Activated CD4-positive, alpha-beta memory T cell treated with anti-CD3 and anti-CD28 coated beads for 36 hours (primary cell): ENCODE data around the gene TRERF1. TPM values are rescaled to one million over a fixed set of nuclear protein-coding genes. Genes with fewer than 3 reads are reported as not detected.

Source experiments
- CTCF ChIA-PET: fragments of 350-600 bp; sonication (Branson Sonifier 250); formaldehyde crosslinking; loops from one replicate; lab custom pipeline; 2021; ENCODE audit warnings: antibody characterized with exemption, inconsistent platforms; lab: Charles Lee
- POLR2A ChIA-PET: fragments of 350-600 bp; sonication (Branson Sonifier 250); formaldehyde crosslinking; loops from one replicate; lab custom pipeline; 2021; ENCODE audit warnings: antibody characterized with exemption; lab: Charles Lee
- DNase-seq: peaks from one replicate; pipeline ENCODE4 v3.0.0-alpha.2; 2020
- H3K27ac Mint-ChIP-seq: one replicate; pipeline ENCODE4 v1.8.0; 2021; ENCODE audit warnings: mixed read lengths
- H3K27me3 Mint-ChIP-seq: one replicate; pipeline ENCODE4 v1.8.0; 2021; ENCODE audit warnings: mixed read lengths
- H3K36me3 Mint-ChIP-seq: one replicate; pipeline ENCODE4 v1.8.0; 2021; ENCODE audit warnings: mixed read lengths
- H3K4me1 Mint-ChIP-seq: one replicate; pipeline ENCODE4 v1.8.0; 2021; ENCODE audit warnings: low read depth, mixed read lengths
- H3K4me3 Mint-ChIP-seq: one replicate; pipeline ENCODE4 v1.8.0; 2021; ENCODE audit warnings: mild to moderate bottlenecking, mixed read lengths
- H3K9me3 Mint-ChIP-seq: one replicate; pipeline ENCODE4 v1.8.0; 2021; ENCODE audit warnings: mixed read lengths
- intact Hi-C: fragments of 100-400 bp; cut with micrococcal nuclease; formaldehyde crosslinking; loops from one replicate; pipeline ENCODE4 v1.15.1; 2023
- total RNA-seq, 2 experiments: library from RNA; stranded (reverse); gene quantifications; one replicate each; pipeline ENCODE4 v1.2.3, GENCODE V29; 2021

Gene TRERF1
- total RNA-seq, 2 experiments from 2014 or later = 16.3 to 16.7 TPM

GRCh38 chr6:42462474-42462972 is 10.8 kb upstream of the TRERF1 start:
- Mint-ChIP-seq H3K9me3 (no peaks in the 10 kb centered on the region), H3K4me3 (no peak overlapping the region), H3K27me3 (no peaks in the 10 kb centered on the region), H3K4me1 (no peaks in the 10 kb centered on the region), H3K27ac (no peak overlapping the region), H3K36me3 (no peaks in the 10 kb centered on the region)
- POLR2A ChIA-PET = no interaction called here
- DNase-seq = no peak
- intact Hi-C loops = no loop called here
- CTCF ChIA-PET = interaction anchor here (0.7 to 1.8 kb wide), 2 partner anchors 85 to 408 kb away, joined by 3 to 7 read pairs; no protein-coding TSS in a partner anchor

- POLR2A ChIA-PET = no interaction called here
- CTCF ChIA-PET = no interaction called here
- no peaks in the 10 kb centered on the region for H3K9me3 Mint-ChIP-seq
Measured at GRCh38 chr6:42460883-42461282, 9.2 kb upstream of the TRERF1 start.

GRCh38 chr6:42459888-42460287 is 8.2 kb upstream of the TRERF1 start:
- Mint-ChIP-seq H3K27ac (no peak overlapping the region), H3K4me3 (no peak overlapping the region), H3K36me3 (no peaks in the 10 kb centered on the region), H3K27me3 (no peaks in the 10 kb centered on the region), H3K9me3 (no peaks in the 10 kb centered on the region), H3K4me1 (no peaks in the 10 kb centered on the region)
- DNase-seq = no peak
- POLR2A ChIA-PET = no interaction called here
- intact Hi-C loops = no loop called here
- CTCF ChIA-PET = interaction anchor here (2.2 kb wide), 1 partner anchor 88 kb away, joined by 10 read pairs; no protein-coding TSS in a partner anchor

More at GRCh38 chr6:42460883-42461282, 9.2 kb upstream of the TRERF1 start:
- Mint-ChIP-seq H3K36me3 (no peaks in the 10 kb centered on the region), H3K27me3 (no peaks in the 10 kb centered on the region), H3K4me3 (no peak overlapping the region), H3K27ac (no peak overlapping the region), H3K4me1 (no peaks in the 10 kb centered on the region)
- no peak for DNase-seq
- intact Hi-C loops = no loop called here

GRCh38 chr6:42454428-42454791 is 2.7 kb upstream of the TRERF1 start:
- H3K36me3 Mint-ChIP-seq = peaks cover 3% of the 10 kb centered on the region
- POLR2A ChIA-PET = interaction anchor here (1.2 to 2.4 kb wide), 2 partner anchors 87 to 93 kb away, joined by 3 to 7 read pairs; no protein-coding TSS in a partner anchor
- intact Hi-C loops = loop anchor here (5.0 kb wide), 4 partner anchors 53 to 232 kb away; no protein-coding TSS in a partner anchor

GRCh38 chr6:42453654-42454427 is 2.1 kb upstream of the TRERF1 start:
- DNase-seq = peak; percentile 20
- H3K27ac Mint-ChIP-seq = no peak overlapping the region
- peaks cover 16% of the 10 kb centered on the region for H3K4me1 Mint-ChIP-seq

More at GRCh38 chr6:42454428-42454791, 2.7 kb upstream of the TRERF1 start:
- peaks cover 11% of the 10 kb centered on the region for H3K4me1 Mint-ChIP-seq
- CTCF ChIA-PET = interaction anchor here (0.8 to 3.5 kb wide), 3 partner anchors 14 to 93 kb away, joined by 3 to 24 read pairs (median 3); no protein-coding TSS in a partner anchor
- H3K27me3 Mint-ChIP-seq = no peaks in the 10 kb centered on the region
- H3K9me3 Mint-ChIP-seq = no peaks in the 10 kb centered on the region
- H3K4me3 Mint-ChIP-seq = peak overlapping the region; percentile 98
- H3K27ac Mint-ChIP-seq = no peak overlapping the region
- DNase-seq = no peak

GRCh38 chr6:42453031-42453653 is 1.4 kb upstream of the TRERF1 start:
- POLR2A ChIA-PET = interaction anchor here (0.6 to 2.4 kb wide), 9 partner anchors 11 to 253 kb away, joined by 3 to 20 read pairs (median 3); no protein-coding TSS in a partner anchor
- peaks cover 5% of the 10 kb centered on the region for H3K36me3 Mint-ChIP-seq
- H3K4me3 Mint-ChIP-seq = peak overlapping the region; percentile 98
- H3K9me3 Mint-ChIP-seq = no peaks in the 10 kb centered on the region
- CTCF ChIA-PET = interaction anchor here (0.6 to 3.5 kb wide), 6 partner anchors 51 to 195 kb away, joined by 3 to 24 read pairs (median 4); no protein-coding TSS in a partner anchor
- intact Hi-C loops = loop anchor here (5.0 kb wide), 4 partner anchors 54 to 231 kb away; no protein-coding TSS in a partner anchor
- H3K27me3 Mint-ChIP-seq = no peaks in the 10 kb centered on the region
- H3K4me1 Mint-ChIP-seq = peaks cover 23% of the 10 kb centered on the region
- H3K27ac Mint-ChIP-seq = no peak overlapping the region
- peak; percentile 86 for DNase-seq

More at GRCh38 chr6:42453654-42454427, 2.1 kb upstream of the TRERF1 start:
- Mint-ChIP-seq H3K36me3 (peaks cover 3% of the 10 kb centered on the region), H3K27me3 (no peaks in the 10 kb centered on the region), H3K4me3 (peak overlapping the region; percentile 98), H3K9me3 (no peaks in the 10 kb centered on the region)
- intact Hi-C loops = loop anchor here (5.0 kb wide), 4 partner anchors 53 to 232 kb away; no protein-coding TSS in a partner anchor
- POLR2A ChIA-PET = interaction anchor here (0.6 to 2.4 kb wide), 5 partner anchors 12 to 254 kb away, joined by 3 to 20 read pairs (median 3); no protein-coding TSS in a partner anchor
- CTCF ChIA-PET = interaction anchor here (0.6 to 3.5 kb wide), 6 partner anchors 50 to 137 kb away, joined by 3 to 24 read pairs (median 4); no protein-coding TSS in a partner anchor

GRCh38 chr6:42452171-42453030 is 675 bp upstream of the TRERF1 start:
- Mint-ChIP-seq H3K36me3 (peaks cover 11% of the 10 kb centered on the region), H3K27me3 (no peaks in the 10 kb centered on the region), H3K4me3 (peak overlapping the region; percentile 98), H3K4me1 (peaks cover 31% of the 10 kb centered on the region), H3K27ac (peak overlapping the region; percentile 95), H3K9me3 (no peaks in the 10 kb centered on the region)
- CTCF ChIA-PET = interaction anchor here (0.6 to 1.7 kb wide), 5 partner anchors 52 to 196 kb away, joined by 3 to 8 read pairs (median 3); no protein-coding TSS in a partner anchor
- peak; percentile 65 for DNase-seq
- POLR2A ChIA-PET = interaction anchor here (0.6 to 2.4 kb wide), 11 partner anchors 11 to 1040 kb away, joined by 3 to 20 read pairs (median 3); no protein-coding TSS in a partner anchor
- intact Hi-C loops = loop anchor here (1.0 to 5.0 kb wide), 6 partner anchors 29 to 230 kb away; no protein-coding TSS in a partner anchor

GRCh38 chr6:42450477-42451332 is 1.0 kb downstream of the TRERF1 start:
- CTCF ChIA-PET = interaction anchor here (0.6 to 3.0 kb wide), 6 partner anchors 9 to 188 kb away, joined by 3 to 16 read pairs (median 4); no protein-coding TSS in a partner anchor
- POLR2A ChIA-PET = interaction anchor here (1.0 to 3.4 kb wide), 7 partner anchors 9 to 112 kb away, joined by 3 to 17 read pairs (median 3); no protein-coding TSS in a partner anchor
- H3K27ac Mint-ChIP-seq = peak overlapping the region; percentile 95
- H3K4me3 Mint-ChIP-seq = peak overlapping the region; percentile 98
- intact Hi-C loops = loop anchor here (1.0 to 5.0 kb wide), 8 partner anchors 9 to 228 kb away; no protein-coding TSS in a partner anchor
- no peaks in the 10 kb centered on the region for H3K9me3 Mint-ChIP-seq
- no peaks in the 10 kb centered on the region for H3K27me3 Mint-ChIP-seq
- H3K4me1 Mint-ChIP-seq = peaks cover 47% of the 10 kb centered on the region
- peaks cover 16% of the 10 kb centered on the region for H3K36me3 Mint-ChIP-seq
- peak; percentile 66 for DNase-seq

- intact Hi-C loops = loop anchor here (1.0 to 5.0 kb wide), 6 partner anchors 47 to 228 kb away; no protein-coding TSS in a partner anchor
- POLR2A ChIA-PET = interaction anchor here (1.0 to 3.4 kb wide), 5 partner anchors 22 to 112 kb away, joined by 3 to 17 read pairs (median 3); no protein-coding TSS in a partner anchor
- Mint-ChIP-seq H3K9me3 (no peaks in the 10 kb centered on the region), H3K36me3 (peaks cover 16% of the 10 kb centered on the region), H3K27ac (peak overlapping the region; percentile 95), H3K4me3 (peak overlapping the region; percentile 98), H3K4me1 (peaks cover 52% of the 10 kb centered on the region), H3K27me3 (no peaks in the 10 kb centered on the region)
- CTCF ChIA-PET = interaction anchor here (1.2 to 3.0 kb wide), 6 partner anchors 8 to 188 kb away, joined by 3 to 16 read pairs (median 4); no protein-coding TSS in a partner anchor
- DNase-seq = no peak
Measured at GRCh38 chr6:42449917-42450476, 1.7 kb downstream of the TRERF1 start.
